NB4 (cell line): ENCODE measurements around the gene TLNRD1.

Experiments used
- MYC ChIP-seq: IDR thresholded peaks from 2 replicates; pipeline ENCODE4 v1.6.1; 2011; ENCODE audit warnings: low read depth, low read length
- TF ChIP-seq, protein P1 (sequence below): IDR thresholded peaks from 2 replicates; pipeline ENCODE4 v1.6.1; 2011; ENCODE audit warnings: low read depth, low read length

DNA sequence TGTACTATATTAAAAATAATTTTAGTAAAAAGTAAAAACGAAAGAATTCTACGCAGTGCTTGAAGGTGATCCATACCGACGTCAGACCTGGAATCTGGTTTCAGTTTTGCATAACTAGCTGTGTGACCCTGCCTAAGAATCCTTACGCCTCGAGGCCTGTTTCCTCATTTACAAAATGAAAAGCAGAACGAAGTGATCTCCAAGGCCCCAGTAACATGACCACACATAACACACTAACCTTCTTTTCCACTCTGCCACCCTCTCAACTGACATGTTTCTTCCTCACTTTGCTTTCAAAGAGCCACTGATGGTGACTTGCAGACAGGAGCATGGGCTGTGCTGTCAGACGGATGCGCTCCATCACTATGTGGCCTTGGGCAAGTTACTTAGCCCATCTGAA, 15.9 kb upstream of the TLNRD1 start:
- no peak for TF ChIP-seq MYC
- TF ChIP-seq, protein P1, sequence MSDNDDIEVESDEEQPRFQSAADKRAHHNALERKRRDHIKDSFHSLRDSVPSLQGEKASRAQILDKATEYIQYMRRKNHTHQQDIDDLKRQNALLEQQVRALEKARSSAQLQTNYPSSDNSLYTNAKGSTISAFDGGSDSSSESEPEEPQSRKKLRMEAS = no peak; the same call in 1 of the 2 replicates
